Measurements from ENCODE around the gene KRTAP3-1.
"Not testable (repeated sequence)": the region's sequence is repeated elsewhere in the genome, so short reads cannot be mapped to it uniquely, and the experiment has no call there.

Gene KRTAP3-1

GRCh38 chr17:41009936-41010335 is 1.0 kb upstream of the KRTAP3-1 start:
- in situ Hi-C loops (cut with HindIII; ENCODE audit: low pct_unique_long_range_greater_than_20kb, low sequenced_read_pairs) = no loop called here
- DNase-seq (ENCODE audit: low read depth in 1 of 2, low spot score in 1 of 2) = no peak
- TF ChIP-seq JUND (IDR thresholded peaks at IDR 0.05; ENCODE audit: low read depth) = no peak

- peak; percentile 96 for TF ChIP-seq JUND (IDR thresholded peaks at IDR 0.05; ENCODE audit: low read depth)
- DNase-seq (ENCODE audit: low read depth in 1 of 2, low spot score in 1 of 2) = peak; percentile 45 to 94
- in situ Hi-C loops (cut with HindIII; ENCODE audit: low pct_unique_long_range_greater_than_20kb, low sequenced_read_pairs) = no loop called here
These were observed 403 bp upstream of the KRTAP3-1 start for GRCh38 chr17:41009301-41009760.

- in situ Hi-C loops (cut with HindIII; ENCODE audit: low pct_unique_long_range_greater_than_20kb, low sequenced_read_pairs) = no loop called here
- TF ChIP-seq JUND (IDR thresholded peaks at IDR 0.05; ENCODE audit: low read depth) = no peak
- DNase-seq (ENCODE audit: low read depth in 1 of 2, low spot score in 1 of 2) = no peak
These were observed 4.5 kb downstream of the KRTAP3-1 start for GRCh38 chr17:41004397-41004796.

GRCh38 chr17:41003926-41004325 is 5.0 kb downstream of the KRTAP3-1 start:
- no peak for DNase-seq (ENCODE audit: low read depth in 1 of 2, low spot score in 1 of 2)
- TF ChIP-seq JUND (IDR thresholded peaks at IDR 0.05; ENCODE audit: low read depth) = no peak
- in situ Hi-C loops (cut with HindIII; ENCODE audit: low pct_unique_long_range_greater_than_20kb, low sequenced_read_pairs) = no loop called here

- TF ChIP-seq JUND (IDR thresholded peaks at IDR 0.05; ENCODE audit: low read depth) = no peak
- in situ Hi-C loops (cut with HindIII; ENCODE audit: low pct_unique_long_range_greater_than_20kb, low sequenced_read_pairs) = no loop called here
- no peak for DNase-seq (ENCODE audit: low read depth in 1 of 2, low spot score in 1 of 2)
These were observed 6.1 kb downstream of the KRTAP3-1 start for GRCh38 chr17:41002814-41003213.

- in situ Hi-C loops (cut with HindIII; ENCODE audit: low pct_unique_long_range_greater_than_20kb, low sequenced_read_pairs) = no loop called here
- no peak for DNase-seq (ENCODE audit: low read depth in 1 of 2, low spot score in 1 of 2)
- no peak for TF ChIP-seq JUND (IDR thresholded peaks at IDR 0.05; ENCODE audit: low read depth)
These were observed 7.1 kb downstream of the KRTAP3-1 start for GRCh38 chr17:41001795-41002194.

GRCh38 chr17:40999563-40999962 is 9.4 kb downstream of the KRTAP3-1 start, which contains the start of gene KRTAP3-2:
Gene KRTAP3-2 (minus strand): TSS chr17:40999906. CDS start chr17:40999853, 53 bp downstream.
- in situ Hi-C loops (cut with HindIII; ENCODE audit: low pct_unique_long_range_greater_than_20kb, low sequenced_read_pairs); DNase-seq (ENCODE audit: low read depth in 1 of 2, low spot score in 1 of 2): not testable (repeated sequence)

- TF ChIP-seq JUND (IDR thresholded peaks at IDR 0.05; ENCODE audit: low read depth) = no peak
- in situ Hi-C loops (cut with HindIII; ENCODE audit: low pct_unique_long_range_greater_than_20kb, low sequenced_read_pairs) = no loop called here
- DNase-seq (ENCODE audit: low read depth in 1 of 2, low spot score in 1 of 2) = no peak
These were observed 11.6 kb downstream of the KRTAP3-1 start for GRCh38 chr17:40997361-40997760.

- in situ Hi-C loops (cut with HindIII; ENCODE audit: low pct_unique_long_range_greater_than_20kb, low sequenced_read_pairs) = no loop called here
- DNase-seq (ENCODE audit: low read depth in 1 of 2, low spot score in 1 of 2) = no peak
- TF ChIP-seq JUND (IDR thresholded peaks at IDR 0.05; ENCODE audit: low read depth) = no peak
These were observed 12.1 kb downstream of the KRTAP3-1 start for GRCh38 chr17:40996829-40997228.

- DNase-seq (ENCODE audit: low read depth in 1 of 2, low spot score in 1 of 2) = no peak
- no peak for TF ChIP-seq JUND (IDR thresholded peaks at IDR 0.05; ENCODE audit: low read depth)
- in situ Hi-C loops (cut with HindIII; ENCODE audit: low pct_unique_long_range_greater_than_20kb, low sequenced_read_pairs) = no loop called here
These were observed 13.8 kb downstream of the KRTAP3-1 start for GRCh38 chr17:40995116-40995515.

GRCh38 chr17:40993839-40994238 is 15.1 kb downstream of the KRTAP3-1 start, which contains the start of gene KRTAP3-3:
Gene KRTAP3-3 (minus strand): TSS chr17:40994164. CDS start chr17:40994097, 67 bp downstream.
- in situ Hi-C loops (cut with HindIII; ENCODE audit: low pct_unique_long_range_greater_than_20kb, low sequenced_read_pairs) = no loop called here
- no peak for DNase-seq (ENCODE audit: low read depth in 1 of 2, low spot score in 1 of 2)
- no peak for TF ChIP-seq JUND (IDR thresholded peaks at IDR 0.05; ENCODE audit: low read depth)

- no peak for TF ChIP-seq JUND (IDR thresholded peaks at IDR 0.05; ENCODE audit: low read depth)
- in situ Hi-C loops (cut with HindIII; ENCODE audit: low pct_unique_long_range_greater_than_20kb, low sequenced_read_pairs) = no loop called here
- no peak for DNase-seq (ENCODE audit: low read depth in 1 of 2, low spot score in 1 of 2)
These were observed 15.8 kb downstream of the KRTAP3-1 start for GRCh38 chr17:40993084-40993483.

GRCh38 chr17:40992666-40993065 is 16.3 kb downstream of the KRTAP3-1 start:
- TF ChIP-seq JUND (IDR thresholded peaks at IDR 0.05; ENCODE audit: low read depth) = no peak
- in situ Hi-C loops (cut with HindIII; ENCODE audit: low pct_unique_long_range_greater_than_20kb, low sequenced_read_pairs) = no loop called here
- DNase-seq (ENCODE audit: low read depth in 1 of 2, low spot score in 1 of 2) = no peak

GRCh38 chr17:40986920-40987319 is 22.0 kb downstream of the KRTAP3-1 start:
- no peak for TF ChIP-seq JUND (IDR thresholded peaks at IDR 0.05; ENCODE audit: low read depth)
- peak in 1 of 2 experiments; percentile 60 for DNase-seq (ENCODE audit: low read depth in 1 of 2, low spot score in 1 of 2)
- in situ Hi-C loops (cut with HindIII; ENCODE audit: low pct_unique_long_range_greater_than_20kb, low sequenced_read_pairs) = no loop called here
